ENCODE data around the gene TATDN3. TPM values are rescaled to one million over a fixed set of nuclear protein-coding genes. Genes with fewer than 3 reads are reported as not detected.

The TATDN3 gene
- total RNA-seq, 1 donor, result 14.1 TPM

- Histone ChIP-seq H3K9me3 (ENCODE audit: low read depth, low read length) (no peaks in the 10 kb centered on the region), H3K4me2 (ENCODE audit: insufficient read depth, low read length) (no peak overlapping the region), H3K27ac (ENCODE audit: low read depth, low read length) (peak overlapping the region; percentile 15), H3K4me3 (ENCODE audit: insufficient read depth, low read length) (no peak overlapping the region), H2AFZ (ENCODE audit: low read length) (no peak overlapping the region), H3K36me3 (ENCODE audit: insufficient read depth, low read length) (peaks cover 14% of the 10 kb centered on the region), H4K20me1 (ENCODE audit: insufficient read depth, low read length) (no peaks in the 10 kb centered on the region), H3K27me3 (ENCODE audit: insufficient read depth, low read length) (no peaks in the 10 kb centered on the region), H3K4me1 (ENCODE audit: insufficient read depth, low read length) (no peaks in the 10 kb centered on the region), H3K79me2 (ENCODE audit: insufficient read depth, low read length) (no peaks in the 10 kb centered on the region)
- DNase-seq (ENCODE audit: insufficient read length, low spot score, missing footprints), result peak; percentile 37
- peak; percentile 66 for TF ChIP-seq CTCF (IDR thresholded peaks at IDR 0.05; ENCODE audit: extremely low read depth, low read depth, low read length)
These were observed 9.1 kb upstream of the TATDN3 start for GRCh38 chr1:212782422-212783154.

GRCh38 chr1:212783976-212784375 lies 7.7 kb upstream of the TATDN3 start:
- no peak overlapping the region for H3K27ac ChIP-seq (ENCODE audit: low read depth, low read length)
- H4K20me1 ChIP-seq (ENCODE audit: insufficient read depth, low read length), result no peaks in the 10 kb centered on the region
- H3K79me2 ChIP-seq (ENCODE audit: insufficient read depth, low read length), result peaks cover 5% of the 10 kb centered on the region
- DNase-seq (ENCODE audit: insufficient read length, low spot score, missing footprints), result no peak
- H3K4me2 ChIP-seq (ENCODE audit: insufficient read depth, low read length), result no peak overlapping the region
- no peak overlapping the region for H2AFZ ChIP-seq (ENCODE audit: low read length)
- no peaks in the 10 kb centered on the region for H3K9me3 ChIP-seq (ENCODE audit: low read depth, low read length)
- no peak overlapping the region for H3K4me3 ChIP-seq (ENCODE audit: insufficient read depth, low read length)
- H3K36me3 ChIP-seq (ENCODE audit: insufficient read depth, low read length), result peaks cover 14% of the 10 kb centered on the region
- TF ChIP-seq CTCF (IDR thresholded peaks at IDR 0.05; ENCODE audit: extremely low read depth, low read depth, low read length), result no peak
- H3K27me3 ChIP-seq (ENCODE audit: insufficient read depth, low read length), result no peaks in the 10 kb centered on the region
- no peaks in the 10 kb centered on the region for H3K4me1 ChIP-seq (ENCODE audit: insufficient read depth, low read length)

GRCh38 chr1:212785871-212786270 lies 5.8 kb upstream of the TATDN3 start:
- no peak for TF ChIP-seq CTCF (IDR thresholded peaks at IDR 0.05; ENCODE audit: extremely low read depth, low read depth, low read length)
- no peak for DNase-seq (ENCODE audit: insufficient read length, low spot score, missing footprints)
- H3K79me2 ChIP-seq (ENCODE audit: insufficient read depth, low read length), result peaks cover 14% of the 10 kb centered on the region
- no peak overlapping the region for H3K4me2 ChIP-seq (ENCODE audit: insufficient read depth, low read length)
- H2AFZ ChIP-seq (ENCODE audit: low read length), result no peak overlapping the region
- H3K4me3 ChIP-seq (ENCODE audit: insufficient read depth, low read length), result no peak overlapping the region
- H3K9me3 ChIP-seq (ENCODE audit: low read depth, low read length), result no peaks in the 10 kb centered on the region
- no peaks in the 10 kb centered on the region for H4K20me1 ChIP-seq (ENCODE audit: insufficient read depth, low read length)
- peaks cover 1% of the 10 kb centered on the region for H3K4me1 ChIP-seq (ENCODE audit: insufficient read depth, low read length)
- no peak overlapping the region for H3K27ac ChIP-seq (ENCODE audit: low read depth, low read length)
- H3K36me3 ChIP-seq (ENCODE audit: insufficient read depth, low read length), result peaks cover 8% of the 10 kb centered on the region
- no peaks in the 10 kb centered on the region for H3K27me3 ChIP-seq (ENCODE audit: insufficient read depth, low read length)

GRCh38 chr1:212791261-212791675 lies 426 bp upstream of the TATDN3 start:
- H2AFZ ChIP-seq (ENCODE audit: low read length), result peak overlapping the region; percentile 100
- H3K27ac ChIP-seq (ENCODE audit: low read depth, low read length), result peak overlapping the region; percentile 99
- TF ChIP-seq CTCF (IDR thresholded peaks at IDR 0.05; ENCODE audit: extremely low read depth, low read depth, low read length), result no peak
- peaks cover 3% of the 10 kb centered on the region for H3K36me3 ChIP-seq (ENCODE audit: insufficient read depth, low read length)
- DNase-seq (ENCODE audit: insufficient read length, low spot score, missing footprints), result peak; percentile 95
- peaks cover 19% of the 10 kb centered on the region for H3K79me2 ChIP-seq (ENCODE audit: insufficient read depth, low read length)
- H3K9me3 ChIP-seq (ENCODE audit: low read depth, low read length), result no peaks in the 10 kb centered on the region
- H4K20me1 ChIP-seq (ENCODE audit: insufficient read depth, low read length), result no peaks in the 10 kb centered on the region
- peak overlapping the region; percentile 97 for H3K4me3 ChIP-seq (ENCODE audit: insufficient read depth, low read length)
- peak overlapping the region; percentile 96 for H3K4me2 ChIP-seq (ENCODE audit: insufficient read depth, low read length)
- H3K4me1 ChIP-seq (ENCODE audit: insufficient read depth, low read length), result peaks cover 13% of the 10 kb centered on the region
- no peaks in the 10 kb centered on the region for H3K27me3 ChIP-seq (ENCODE audit: insufficient read depth, low read length)

All from osteoblast (primary cell).